ENCODE results near the gene GEMIN2.
"Not testable (repeated sequence)": the region's sequence is repeated elsewhere in the genome, so short reads cannot be mapped to it uniquely, and the experiment has no call there.

Gene GEMIN2

GRCh38 chr14:39176263-39177167 is 62.4 kb downstream of the GEMIN2 start:
- DNase-seq (ENCODE audit: low read depth), result no peak

- DNase-seq (ENCODE audit: low read depth), result no peak
Measured at GRCh38 chr14:39177168-39177545, 63.0 kb downstream of the GEMIN2 start.

- DNase-seq (ENCODE audit: low read depth), result no peak
Measured at GRCh38 chr14:39179042-39179441, 64.9 kb downstream of the GEMIN2 start.

GRCh38 chr14:39180553-39180952 is 66.4 kb downstream of the GEMIN2 start:
- DNase-seq (ENCODE audit: low read depth), result no peak

GRCh38 chr14:39181026-39181692 is 67.0 kb downstream of the GEMIN2 start:
- no peak for DNase-seq (ENCODE audit: low read depth)

GRCh38 chr14:39181693-39182047 is 67.5 kb downstream of the GEMIN2 start:
- no peak for DNase-seq (ENCODE audit: low read depth)

- DNase-seq (ENCODE audit: low read depth), result no peak
Measured at GRCh38 chr14:39182770-39183684, 68.9 kb downstream of the GEMIN2 start.

- not testable (repeated sequence) for DNase-seq (ENCODE audit: low read depth)
Measured at GRCh38 chr14:39183685-39184003, 69.5 kb downstream of the GEMIN2 start.

GRCh38 chr14:39184628-39185255 is 70.6 kb downstream of the GEMIN2 start:
- DNase-seq (ENCODE audit: low read depth), result no peak

- DNase-seq (ENCODE audit: low read depth), result no peak
Measured at GRCh38 chr14:39185256-39186049, 71.3 kb downstream of the GEMIN2 start.

Data from stimulated activated CD8-positive, alpha-beta memory T cell treated with anti-CD3 and anti-CD28 coated beads, Interleukin-12 subunit alpha, Interleukin-12 subunit beta, amount 100 ng/mL, for 1 hour (primary cell).